GM18526 (cell line): ENCODE results near the gene KCNJ10.

Source experiments
- POLR2A ChIP-seq: IDR thresholded peaks from 3 replicates; pipeline ENCODE4 v1.6.1; 2011; ENCODE audit not compliant: insufficient read length; ENCODE audit errors: extremely low read depth

The KCNJ10 gene

DNA sequence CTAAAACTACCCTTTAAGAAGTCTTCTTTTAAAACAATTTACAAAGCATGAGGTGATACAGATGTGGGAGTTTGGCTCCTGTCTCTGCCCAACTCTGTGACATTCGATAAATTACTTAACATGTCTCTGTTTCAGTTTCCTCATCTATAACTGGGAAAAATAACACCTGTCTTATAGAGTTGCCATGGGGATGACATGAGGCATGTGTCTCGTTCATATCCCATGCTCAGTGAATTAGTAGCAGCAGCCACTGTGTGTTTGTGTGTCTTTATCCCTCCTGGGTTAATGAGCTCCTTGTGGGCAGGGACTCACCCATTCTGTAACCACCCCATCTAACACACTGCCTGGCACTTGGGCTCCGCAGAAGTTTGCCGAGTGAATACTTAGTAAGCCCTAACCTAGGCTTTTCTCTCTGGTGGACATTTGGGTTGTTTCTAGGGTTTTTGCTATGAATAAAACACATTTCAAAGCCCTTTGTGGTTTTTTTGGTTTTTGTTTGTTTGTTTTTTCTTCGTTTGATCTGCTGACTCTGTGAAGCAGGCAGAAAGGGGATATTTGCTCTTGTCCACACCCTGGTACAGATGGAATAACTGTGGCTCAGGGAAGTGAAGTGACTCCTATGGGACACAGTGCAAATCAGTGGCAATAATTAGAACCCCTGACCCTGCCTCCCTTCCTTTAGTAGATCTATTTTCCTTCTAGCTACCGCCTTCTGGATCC, 10.6 kb upstream of the KCNJ10 start:
- TF ChIP-seq POLR2A, result no peak

GRCh38 chr1:160079448-160079847, 9.5 kb upstream of the KCNJ10 start:
- no peak for TF ChIP-seq POLR2A

DNA sequence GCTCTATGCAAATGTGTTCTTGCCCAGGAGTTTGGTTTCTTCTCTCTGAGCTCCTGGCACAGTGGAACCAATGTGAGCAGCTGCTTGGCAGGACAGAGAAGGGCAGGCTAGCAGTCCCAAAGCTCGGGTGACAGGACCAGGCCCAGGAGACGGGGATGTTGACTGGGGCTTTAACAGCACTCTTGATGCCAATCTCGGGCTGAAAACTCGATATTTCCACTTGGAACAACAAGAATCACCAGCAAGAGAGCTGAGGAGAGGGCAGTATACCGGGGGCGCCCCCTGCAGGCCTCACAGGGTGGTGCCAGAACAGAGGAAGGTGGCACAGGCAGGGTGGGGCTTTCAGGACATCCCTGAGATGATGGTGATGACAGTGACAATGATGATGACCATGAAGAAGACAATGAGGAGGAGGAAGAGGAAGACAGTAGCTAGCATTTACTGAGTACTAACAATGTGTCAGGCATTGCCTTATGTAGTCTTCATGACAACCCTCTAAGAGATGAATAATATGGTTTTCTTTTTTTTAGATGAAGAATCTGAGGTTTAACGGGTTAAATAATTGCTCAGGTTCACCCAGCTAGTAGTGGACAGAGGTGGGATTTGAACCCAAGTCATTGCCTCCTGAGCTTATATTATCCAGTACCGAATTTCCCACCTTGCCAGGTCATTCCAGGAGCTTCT, 8.7 kb upstream of the KCNJ10 start:
- no peak for TF ChIP-seq POLR2A

DNA sequence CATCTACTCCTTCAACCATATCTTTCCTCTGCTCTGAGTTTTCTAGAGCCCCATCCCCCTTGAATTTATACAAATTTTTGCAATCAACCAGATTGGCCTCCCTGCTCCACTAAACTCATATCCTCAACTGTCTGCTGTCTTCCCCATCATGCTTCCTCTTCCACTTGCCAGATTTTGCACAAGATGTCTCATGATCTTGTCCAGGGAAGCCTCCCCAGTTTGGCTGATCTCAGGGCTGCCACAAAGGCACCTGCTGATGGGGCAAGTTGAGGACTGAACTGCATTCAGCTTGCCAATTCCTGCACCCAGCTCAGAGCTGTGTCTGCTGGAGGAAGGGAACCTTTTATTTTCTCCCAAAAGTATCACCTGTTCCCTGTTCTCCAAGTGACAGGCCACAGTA, 7.5 kb upstream of the KCNJ10 start:
- no peak for TF ChIP-seq POLR2A

DNA sequence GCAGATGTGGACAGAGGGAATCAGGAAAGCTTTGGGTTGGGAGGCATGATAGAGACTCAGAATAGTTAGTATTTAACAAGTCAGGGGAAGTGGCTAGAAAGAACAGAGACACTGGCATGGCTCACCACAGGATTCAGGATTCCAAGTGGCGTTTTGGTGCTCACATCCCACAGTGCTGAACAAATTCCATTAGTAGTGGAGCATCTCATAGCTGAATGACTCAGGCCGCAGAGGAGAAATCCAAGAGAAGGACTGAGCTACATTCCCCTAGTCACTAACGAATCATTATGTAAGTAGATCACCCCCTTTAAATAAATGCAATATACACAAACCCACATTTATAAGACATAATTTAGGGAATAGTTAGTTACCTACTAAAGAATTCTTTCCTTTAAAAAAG, 6.3 kb upstream of the KCNJ10 start:
- no peak for TF ChIP-seq POLR2A

DNA sequence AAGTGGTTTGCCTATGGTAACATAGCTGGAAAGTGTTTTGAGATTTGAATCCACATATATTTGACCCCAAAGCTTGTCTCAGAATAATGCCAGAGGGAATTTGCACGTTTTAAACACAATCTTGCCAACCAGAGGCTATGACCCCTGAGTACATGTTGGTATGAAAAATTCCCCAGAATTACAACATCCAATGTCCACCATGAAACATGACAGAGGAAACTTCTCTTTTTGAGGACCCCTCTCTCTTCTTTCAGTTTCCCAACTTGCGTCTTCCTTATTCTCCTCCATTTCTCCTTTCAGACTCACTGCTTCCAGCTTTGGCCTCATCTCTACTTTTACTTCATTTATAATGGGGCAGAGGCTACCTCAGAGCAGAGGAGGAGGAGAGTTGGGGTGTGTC, 5.9 kb upstream of the KCNJ10 start:
- no peak for TF ChIP-seq POLR2A

DNA sequence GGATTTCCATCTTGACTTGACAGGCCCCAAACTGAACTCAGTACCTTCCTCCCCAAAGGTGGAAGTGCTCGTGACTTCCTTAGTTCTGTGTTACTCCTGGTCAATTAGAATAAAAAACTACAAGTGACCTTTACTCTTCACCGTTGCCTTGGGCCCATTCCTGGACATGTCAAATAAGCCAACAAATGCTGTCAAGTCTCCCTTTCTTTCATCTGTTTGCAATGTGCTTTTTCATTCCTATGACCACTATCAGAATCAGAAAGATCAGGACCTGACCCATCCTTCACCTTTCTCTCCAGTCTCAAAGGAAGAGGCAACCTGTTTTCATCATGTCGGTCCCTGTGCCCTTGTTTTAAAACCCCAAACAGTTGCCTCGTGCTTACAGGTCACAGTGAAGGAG, 4.9 kb upstream of the KCNJ10 start:
- TF ChIP-seq POLR2A, result no peak

- TF ChIP-seq POLR2A, result no peak
Measured at GRCh38 chr1:160071289-160071688, 1.3 kb upstream of the KCNJ10 start.

GRCh38 chr1:160070243-160071163, 543 bp upstream of the KCNJ10 start:
- TF ChIP-seq POLR2A, result no peak

- TF ChIP-seq POLR2A, result no peak
Measured at GRCh38 chr1:160068225-160068624, 1.7 kb downstream of the KCNJ10 start.

- TF ChIP-seq POLR2A, result no peak
Measured at GRCh38 chr1:160066829-160067745, 2.9 kb downstream of the KCNJ10 start.

GRCh38 chr1:160064746-160065145, 5.2 kb downstream of the KCNJ10 start:
- no peak for TF ChIP-seq POLR2A

DNA sequence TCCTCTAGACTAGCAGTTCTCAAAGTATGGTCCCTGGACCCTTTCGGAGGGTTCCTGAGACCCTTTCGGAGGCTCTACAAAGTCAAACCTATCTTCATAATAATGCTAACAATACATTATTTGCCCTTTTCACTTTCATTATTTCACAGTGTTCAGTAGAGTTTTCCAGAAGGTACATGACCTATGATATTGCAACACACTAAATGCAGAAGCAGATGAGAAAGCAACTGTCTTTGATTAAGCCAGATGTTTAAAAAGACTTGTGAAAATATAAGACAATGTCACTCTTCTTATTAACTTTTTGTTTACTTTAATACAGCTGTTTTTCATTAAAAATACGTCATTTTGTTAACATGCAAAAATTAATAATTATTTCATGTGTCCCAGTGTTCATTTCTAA, 5.8 kb downstream of the KCNJ10 start:
- TF ChIP-seq POLR2A, result no peak

GRCh38 chr1:160063176-160063575, 6.8 kb downstream of the KCNJ10 start:
- TF ChIP-seq POLR2A, result no peak

DNA sequence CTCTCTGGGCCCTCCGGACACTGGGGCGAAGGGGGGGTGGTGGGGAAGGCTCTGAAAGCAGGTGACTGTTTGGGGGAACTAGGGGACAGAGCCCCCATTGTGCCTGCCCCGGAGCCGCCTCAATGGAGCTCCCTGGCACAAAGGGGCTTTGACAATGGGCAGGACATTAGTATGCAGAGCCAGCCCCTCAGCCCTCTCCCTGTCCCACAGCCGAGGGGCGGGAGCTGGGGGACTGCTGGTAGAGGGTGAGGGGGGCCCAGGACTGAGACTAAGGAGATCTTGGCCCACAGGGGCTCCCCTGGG, 7.8 kb downstream of the KCNJ10 start:
- TF ChIP-seq POLR2A, result no peak
